Measurements from ENCODE around the gene CHRDL1. TPM values are rescaled to one million over a fixed set of nuclear protein-coding genes. Genes with fewer than 3 reads are reported as not detected.
"Not testable (repeated sequence)": the region's sequence is repeated elsewhere in the genome, so short reads cannot be mapped to it uniquely, and the experiment has no call there.

The CHRDL1 gene
- polyA plus RNA-seq, 3 donors = not detected

- H3K36me3 Mint-ChIP-seq = no peaks in the 10 kb centered on the region
- WGBS (ENCODE audit: insufficient coverage) = no CpG with 5 or more reads among the region's 3 CpGs
- intact Hi-C loops (cut with micrococcal nuclease) = no loop called here
- H3K27ac Mint-ChIP-seq = no peak overlapping the region
- no peak overlapping the region for H3K9ac ChIP-seq (ENCODE audit: insufficient read depth, low read length, poor library complexity, severe bottlenecking)
- H3K27me3 Mint-ChIP-seq (ENCODE audit: low read depth in 3 of 3) = peaks cover 0 to 5% (median 0%) of the 10 kb centered on the region in 3 donors
- H3K4me1 Mint-ChIP-seq = no peaks in the 10 kb centered on the region
- no peak for DNase-seq
- no peak overlapping the region for H3K4me2 ChIP-seq (replicated peaks; ENCODE audit: extremely low read depth, low read length, poor library complexity, severe bottlenecking)
- H4K20me1 ChIP-seq (ENCODE audit: insufficient read depth, low read length) = no peaks in the 10 kb centered on the region
- no peaks in the 10 kb centered on the region for H3K9me3 ChIP-seq (replicated peaks in 1 of 2; ENCODE audit: control insufficient read depth in 1 of 2, insufficient read depth in 1 of 2, low read length in 2 of 2)
- H3K4me1 ChIP-seq (ENCODE audit: control insufficient read depth in 1 of 2, insufficient read depth in 2 of 2, low read length in 2 of 2) = no peaks in the 10 kb centered on the region
- TF ChIP-seq CTCF (IDR thresholded peaks at IDR 0.05) = peak; percentile 35
- no peak overlapping the region for H3K4me3 Mint-ChIP-seq
- H3K27ac ChIP-seq (ENCODE audit: low read depth in 1 of 2, low read length in 2 of 2) = no peak overlapping the region
- no peaks in the 10 kb centered on the region for H3K79me2 ChIP-seq (ENCODE audit: insufficient read depth, low read length)
- H3K27me3 ChIP-seq (ENCODE audit: control insufficient read depth in 2 of 2, insufficient read depth in 2 of 2, low read length in 2 of 2) = no peaks in the 10 kb centered on the region
- H2AFZ ChIP-seq (ENCODE audit: insufficient read depth, low read depth, low read length, poor library complexity, severe bottlenecking) = no peak overlapping the region
- no peak overlapping the region for H3K4me3 ChIP-seq (replicated peaks in 1 of 3; ENCODE audit: low read depth in 2 of 3, low read length in 3 of 3)
- H3K36me3 ChIP-seq (replicated peaks in 1 of 2; ENCODE audit: control insufficient read depth in 1 of 2, insufficient read depth in 2 of 2, low read length in 2 of 2) = no peaks in the 10 kb centered on the region
- H3K9me3 Mint-ChIP-seq = no peaks in the 10 kb centered on the region
Observed at GRCh38 chrX:110665223-110666002, 130.2 kb downstream of the CHRDL1 start.

DNA sequence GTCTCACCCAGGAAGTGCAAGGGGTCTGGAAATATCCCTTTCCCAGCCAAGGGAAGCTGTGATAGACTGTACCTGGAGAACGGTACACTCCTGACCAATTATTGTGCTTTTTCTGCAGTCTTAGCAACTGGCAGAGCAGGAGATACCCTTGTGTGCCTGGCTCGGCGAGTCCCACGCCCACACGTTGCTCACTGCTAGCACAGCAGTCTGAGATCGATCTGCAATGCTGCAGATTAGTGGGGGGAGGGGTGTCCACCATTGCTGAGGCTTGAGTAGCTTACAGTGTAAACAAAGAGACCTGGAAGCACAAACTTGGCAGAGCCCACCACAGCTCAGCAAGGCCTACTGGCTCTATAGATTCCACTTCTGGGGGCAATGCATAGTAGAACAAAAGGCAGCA lies 138.5 kb downstream of the CHRDL1 start:
- peaks cover 0 to 3% of the 10 kb centered on the region in 2 donors for H3K9me3 ChIP-seq (replicated peaks in 1 of 2; ENCODE audit: control insufficient read depth in 1 of 2, insufficient read depth in 1 of 2, low read length in 2 of 2)
- no peak overlapping the region for H3K9ac ChIP-seq (ENCODE audit: insufficient read depth, low read length, poor library complexity, severe bottlenecking)
- Mint-ChIP-seq H3K27me3 (ENCODE audit: low read depth in 3 of 3) (peaks cover 0 to 2% (median 0%) of the 10 kb centered on the region in 3 donors), H3K36me3 (no peaks in the 10 kb centered on the region), H3K4me3 (no peak overlapping the region), H3K4me1 (no peaks in the 10 kb centered on the region), H3K9me3 (peaks cover 0 to 5% (median 3%) of the 10 kb centered on the region in 7 donors), H3K27ac (no peak overlapping the region)
- H3K27me3 ChIP-seq (ENCODE audit: control insufficient read depth in 2 of 2, insufficient read depth in 2 of 2, low read length in 2 of 2) = no peaks in the 10 kb centered on the region
- H3K27ac ChIP-seq (ENCODE audit: low read depth in 1 of 2, low read length in 2 of 2) = no peak overlapping the region
- no peak overlapping the region for H3K4me2 ChIP-seq (replicated peaks; ENCODE audit: extremely low read depth, low read length, poor library complexity, severe bottlenecking)
- H4K20me1 ChIP-seq (ENCODE audit: insufficient read depth, low read length) = no peaks in the 10 kb centered on the region
- 100% methylated on average over 1 of the region's 6 CpGs for WGBS (ENCODE audit: insufficient coverage)
- DNase-seq = no peak
- H3K79me2 ChIP-seq (ENCODE audit: insufficient read depth, low read length) = no peaks in the 10 kb centered on the region
- no peak overlapping the region for H3K4me3 ChIP-seq (replicated peaks in 1 of 3; ENCODE audit: low read depth in 2 of 3, low read length in 3 of 3)
- no peak for TF ChIP-seq CTCF (IDR thresholded peaks at IDR 0.05)
- no peak overlapping the region for H2AFZ ChIP-seq (ENCODE audit: insufficient read depth, low read depth, low read length, poor library complexity, severe bottlenecking)
- H3K4me1 ChIP-seq (ENCODE audit: control insufficient read depth in 1 of 2, insufficient read depth in 2 of 2, low read length in 2 of 2) = no peaks in the 10 kb centered on the region
- intact Hi-C loops (cut with micrococcal nuclease) = no loop called here
- H3K36me3 ChIP-seq (replicated peaks in 1 of 2; ENCODE audit: control insufficient read depth in 1 of 2, insufficient read depth in 2 of 2, low read length in 2 of 2) = no peaks in the 10 kb centered on the region

DNA sequence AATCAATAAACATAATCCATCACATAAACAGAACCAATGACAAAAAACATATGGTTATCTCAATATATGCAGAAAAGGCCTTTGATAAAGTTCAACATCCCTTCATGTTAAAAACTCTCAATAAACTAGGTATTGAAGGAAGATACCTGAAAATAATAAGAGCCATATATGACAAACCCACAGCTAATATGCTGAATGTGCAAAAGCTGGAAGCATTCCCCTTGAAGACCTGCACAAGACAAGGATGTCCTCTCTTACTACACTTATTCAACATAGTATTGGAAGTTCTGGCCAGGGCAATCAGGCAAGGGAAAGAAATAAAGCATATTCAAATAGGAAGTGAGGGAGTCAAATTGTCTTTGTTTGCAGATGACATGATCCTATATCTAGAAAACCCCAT lies 141.3 kb downstream of the CHRDL1 start:
- H3K9ac ChIP-seq (ENCODE audit: insufficient read depth, low read length, poor library complexity, severe bottlenecking); H3K4me1 ChIP-seq (ENCODE audit: control insufficient read depth in 1 of 2, insufficient read depth in 2 of 2, low read length in 2 of 2); H3K4me1 Mint-ChIP-seq; H3K9me3 ChIP-seq (replicated peaks in 1 of 2; ENCODE audit: control insufficient read depth in 1 of 2, insufficient read depth in 1 of 2, low read length in 2 of 2); intact Hi-C loops (cut with micrococcal nuclease); H3K36me3 ChIP-seq (replicated peaks in 1 of 2; ENCODE audit: control insufficient read depth in 1 of 2, insufficient read depth in 2 of 2, low read length in 2 of 2); H3K4me3 Mint-ChIP-seq; H2AFZ ChIP-seq (ENCODE audit: insufficient read depth, low read depth, low read length, poor library complexity, severe bottlenecking); H3K79me2 ChIP-seq (ENCODE audit: insufficient read depth, low read length); H4K20me1 ChIP-seq (ENCODE audit: insufficient read depth, low read length); H3K27me3 ChIP-seq (ENCODE audit: control insufficient read depth in 2 of 2, insufficient read depth in 2 of 2, low read length in 2 of 2); H3K4me3 ChIP-seq (replicated peaks in 1 of 3; ENCODE audit: low read depth in 2 of 3, low read length in 3 of 3); H3K27ac ChIP-seq (ENCODE audit: low read depth in 1 of 2, low read length in 2 of 2); H3K27me3 Mint-ChIP-seq (ENCODE audit: low read depth in 3 of 3); DNase-seq; H3K4me2 ChIP-seq (replicated peaks; ENCODE audit: extremely low read depth, low read length, poor library complexity, severe bottlenecking); H3K27ac Mint-ChIP-seq; H3K9me3 Mint-ChIP-seq; H3K36me3 Mint-ChIP-seq: not testable (repeated sequence)
